PC-9 (cell line): ENCODE measurements around the gene PRKG2.

Source experiments
- CTCF ChIP-seq: fragments of 200-600 bp; sonication (generic); conservative IDR thresholded peaks from 2 replicates; pipeline ENCODE4 v1.6.1; 2017; ENCODE audit warnings: mixed run types, antibody characterized with exemption, mild to moderate bottlenecking, moderate library complexity
- EZH2 ChIP-seq: fragments of 200-600 bp; sonication (generic); IDR thresholded peaks from 2 replicates; pipeline ENCODE4 v1.8.0; 2017; ENCODE audit warnings: antibody characterized with exemption, low read depth

GRCh38 chr4:81220271-81220670, 5.2 kb upstream of the PRKG2 start:
- TF ChIP-seq CTCF (no peak), EZH2 (no peak)
